Central memory CD4-positive, alpha-beta T cell (primary cell): Measurements from ENCODE around the gene ASAP2.

Experiments
- DNase-seq: peaks from one replicate; pipeline ENCODE4 v3.0.0; 2022

Gene ASAP2

DNA sequence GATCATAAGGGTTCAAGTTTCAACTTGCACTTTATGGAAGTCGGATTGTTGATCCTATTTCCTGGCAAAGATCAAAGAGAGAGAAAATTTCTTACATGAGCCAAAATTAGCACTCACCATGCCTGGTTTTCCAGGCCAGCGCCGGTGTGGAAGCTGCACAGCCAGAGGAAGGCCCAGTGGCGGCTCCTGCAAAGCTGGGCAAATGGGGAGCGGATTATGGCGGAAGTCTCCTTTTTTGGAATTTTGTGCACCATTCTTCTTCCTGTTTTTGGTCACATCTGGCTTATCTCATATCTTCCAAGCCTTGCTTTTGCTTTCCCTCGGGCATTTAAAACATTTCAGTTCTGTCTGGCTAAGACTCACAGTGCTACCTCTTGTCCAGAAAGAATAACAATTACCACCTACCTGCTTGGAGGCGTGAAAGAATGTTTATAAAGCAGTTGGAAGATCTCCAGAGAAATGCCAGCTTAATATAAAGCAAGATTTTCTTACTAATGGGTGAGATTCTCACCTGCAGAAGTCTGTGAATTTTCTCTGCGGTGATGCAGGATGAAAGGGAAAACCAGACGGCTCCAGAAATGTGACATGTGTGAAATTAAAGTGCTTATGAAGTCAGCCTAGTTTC, 94.3 kb downstream of the ASAP2 start:
- no peak for DNase-seq

GRCh38 chr2:9302755-9303154, 96.1 kb downstream of the ASAP2 start:
- no peak for DNase-seq

DNA sequence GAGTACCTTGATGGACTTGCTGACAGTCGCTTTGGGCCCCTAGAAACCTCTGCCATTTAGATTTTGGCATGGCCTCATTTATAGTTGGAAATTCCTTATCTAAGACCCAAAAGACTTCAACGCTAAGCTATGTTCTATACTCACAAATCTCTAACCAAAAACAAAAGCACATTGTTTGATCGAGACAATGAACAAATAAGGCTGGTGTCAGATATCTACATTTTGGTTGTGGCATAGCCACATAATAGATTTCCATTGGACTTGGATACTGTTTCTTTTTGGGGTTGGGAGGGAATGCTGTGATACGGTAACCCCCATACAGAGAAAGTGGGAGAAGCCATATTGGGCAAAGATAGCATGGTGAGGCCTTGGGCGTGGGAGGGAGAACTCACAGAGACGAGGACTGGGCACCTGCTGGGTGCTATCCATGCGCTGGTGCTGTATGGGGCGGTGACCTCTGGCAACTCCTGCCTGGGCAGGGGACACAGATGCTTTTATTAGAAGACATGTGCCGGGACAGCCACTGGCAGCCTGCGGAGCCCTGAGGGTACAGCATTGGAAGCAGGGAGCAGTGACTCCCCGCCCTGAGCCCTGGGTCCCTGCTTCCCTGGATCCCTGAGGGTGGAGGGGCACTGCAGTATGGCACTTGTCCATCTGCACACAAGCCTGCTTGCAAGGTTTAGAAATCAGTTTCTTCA, 97.1 kb downstream of the ASAP2 start:
- DNase-seq: no peak

DNA sequence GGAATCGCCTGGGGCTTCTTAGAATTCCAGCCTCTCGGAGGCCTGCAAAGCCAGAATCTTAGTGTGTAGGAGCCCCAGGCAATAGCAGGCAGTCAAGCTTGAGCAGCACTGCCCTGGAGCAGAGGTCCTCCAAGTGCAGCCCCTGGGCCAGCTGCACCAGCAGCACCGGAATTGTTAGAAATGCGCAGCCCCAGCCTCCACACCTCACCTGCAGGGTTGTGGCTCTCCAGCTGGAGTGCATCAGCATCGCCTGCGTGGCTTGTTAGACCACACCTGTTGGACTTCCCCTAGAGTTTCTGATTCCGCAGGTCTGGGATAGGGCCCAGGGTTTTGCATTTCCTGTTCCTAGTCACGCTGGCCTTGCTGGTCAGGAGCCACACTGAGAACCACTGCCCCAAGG, 100.3 kb downstream of the ASAP2 start:
- no peak for DNase-seq

- DNase-seq: no peak
Observed at GRCh38 chr2:9307535-9307934, 100.9 kb downstream of the ASAP2 start.

- no peak for DNase-seq
Observed at GRCh38 chr2:9308186-9308955, 101.8 kb downstream of the ASAP2 start.

GRCh38 chr2:9309147-9309546, 102.5 kb downstream of the ASAP2 start:
- DNase-seq: no peak

DNA sequence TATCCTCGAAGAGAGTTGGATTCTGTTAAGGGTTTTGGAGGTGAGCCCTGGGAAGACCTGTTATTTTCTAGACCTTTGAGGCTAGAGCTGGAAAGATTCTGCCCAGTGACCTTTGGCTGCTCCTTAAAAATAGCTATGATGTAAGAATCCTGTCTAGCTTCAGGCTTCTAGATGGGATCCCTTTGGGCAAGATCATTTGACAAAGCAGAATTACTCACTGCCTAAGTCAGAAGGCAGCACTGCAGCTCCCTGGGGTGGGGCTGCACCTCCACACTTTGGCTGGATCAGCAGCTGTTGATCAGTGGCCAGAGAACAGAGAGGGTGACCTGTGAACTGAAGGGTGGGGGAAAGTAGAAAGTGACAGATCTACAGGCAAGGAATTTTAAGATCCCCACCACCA, 103.8 kb downstream of the ASAP2 start:
- DNase-seq: no peak

GRCh38 chr2:9310798-9311197, 104.2 kb downstream of the ASAP2 start:
- DNase-seq: no peak

GRCh38 chr2:9311488-9311887, 104.9 kb downstream of the ASAP2 start:
- DNase-seq: no peak

GRCh38 chr2:9312591-9312990, 106.0 kb downstream of the ASAP2 start:
- DNase-seq: no peak

- DNase-seq: no peak
Observed at GRCh38 chr2:9313443-9313842, 106.8 kb downstream of the ASAP2 start.

GRCh38 chr2:9315280-9315847, 108.8 kb downstream of the ASAP2 start:
- DNase-seq: no peak

DNA sequence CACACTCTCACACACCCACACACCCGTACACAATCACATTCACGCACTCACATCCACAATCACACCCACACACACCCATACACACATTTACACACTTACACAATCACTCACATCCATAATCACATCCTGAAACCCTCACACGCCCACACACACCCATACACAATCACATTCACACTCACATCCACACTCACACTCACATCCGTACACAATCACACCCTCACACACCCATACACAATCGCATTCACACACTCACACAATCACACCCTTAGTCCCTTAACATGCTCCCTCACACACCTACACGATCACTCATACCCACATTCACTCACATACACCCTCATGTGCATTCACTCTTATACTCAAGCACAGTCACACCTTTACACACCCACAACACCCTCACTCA, 110.9 kb downstream of the ASAP2 start:
- no peak for DNase-seq

- no peak for DNase-seq
Observed at GRCh38 chr2:9318461-9319337, 112.1 kb downstream of the ASAP2 start.

GRCh38 chr2:9319338-9319715, 112.7 kb downstream of the ASAP2 start:
- DNase-seq: no peak

DNA sequence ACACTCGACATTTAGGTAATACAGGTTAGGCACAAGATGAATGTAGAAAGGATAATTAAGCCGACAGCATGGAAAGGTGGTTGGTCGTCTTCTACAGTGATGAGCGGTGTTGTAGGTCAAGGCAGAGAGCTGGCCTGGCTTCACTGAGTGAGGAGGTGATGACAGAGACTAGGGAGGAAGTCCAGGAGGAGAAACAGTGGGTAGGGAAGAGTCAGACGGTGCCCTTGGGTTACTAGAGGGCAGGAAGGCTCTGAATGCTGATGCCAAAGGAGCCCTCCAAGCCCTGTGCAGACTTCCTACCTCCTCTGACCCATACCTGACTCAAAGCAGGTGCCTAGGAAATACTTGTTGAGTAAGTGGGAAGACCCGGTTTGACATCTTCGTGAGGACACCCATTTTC, 116.0 kb downstream of the ASAP2 start:
- DNase-seq: no peak

GRCh38 chr2:9325428-9325827, 118.8 kb downstream of the ASAP2 start:
- DNase-seq: no peak

DNA sequence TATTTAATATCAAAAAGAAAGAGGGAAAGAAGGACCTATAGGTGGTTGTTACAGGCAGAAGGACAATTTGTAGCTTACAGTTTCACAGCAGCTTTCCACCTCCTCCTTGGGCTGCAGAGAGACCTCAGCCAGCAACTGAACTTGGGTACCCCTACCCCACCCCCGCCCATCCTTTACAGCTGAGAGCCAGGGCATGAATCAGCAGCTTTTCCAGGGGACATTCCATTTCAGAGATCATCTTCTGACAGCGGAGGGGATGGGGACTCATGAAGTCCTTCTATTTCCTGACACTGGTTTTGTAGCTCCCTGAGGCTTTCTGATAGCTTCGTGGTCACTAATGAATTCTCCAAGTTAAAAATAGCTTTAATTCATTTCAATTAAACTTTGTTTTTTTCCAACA, 120.4 kb downstream of the ASAP2 start:
- no peak for DNase-seq

GRCh38 chr2:9327873-9328352, 121.3 kb downstream of the ASAP2 start:
- DNase-seq: no peak

DNA sequence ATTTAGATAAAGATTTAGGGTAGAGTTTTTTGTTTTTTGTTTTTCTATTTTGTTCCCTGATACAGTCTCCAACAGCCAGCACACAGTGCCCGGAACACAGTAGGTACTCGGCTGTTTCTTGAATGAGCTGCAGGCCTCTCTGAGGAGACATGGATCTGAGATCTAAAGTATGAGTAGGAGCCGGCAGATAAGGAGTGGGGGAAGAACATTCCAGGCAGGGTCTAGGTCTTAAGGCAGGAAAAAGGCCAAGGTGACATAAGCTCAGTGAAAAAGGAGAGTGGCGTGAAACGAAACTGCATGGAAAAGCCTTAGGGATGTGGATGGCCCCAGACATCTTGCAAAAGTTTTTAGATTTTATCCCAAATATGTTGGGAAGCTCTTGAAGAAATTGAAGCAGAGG, 122.3 kb downstream of the ASAP2 start:
- no peak for DNase-seq

- DNase-seq: no peak
Observed at GRCh38 chr2:9329497-9329896, 122.9 kb downstream of the ASAP2 start.
